Pons (tissue), 1 donor: ENCODE measurements around the gene FBXO10.
"Not testable (repeated sequence)": the region's sequence is repeated elsewhere in the genome, so short reads cannot be mapped to it uniquely, and the experiment has no call there.

Source experiments
- DNase-seq: peaks from one replicate; pipeline ENCODE4 v3.0.0-alpha.2; 2016; ENCODE audit warnings: low spot score

Gene FBXO10

GRCh38 chr9:37551468-37551867 is 24.7 kb downstream of the FBXO10 start:
- DNase-seq: no peak

DNA sequence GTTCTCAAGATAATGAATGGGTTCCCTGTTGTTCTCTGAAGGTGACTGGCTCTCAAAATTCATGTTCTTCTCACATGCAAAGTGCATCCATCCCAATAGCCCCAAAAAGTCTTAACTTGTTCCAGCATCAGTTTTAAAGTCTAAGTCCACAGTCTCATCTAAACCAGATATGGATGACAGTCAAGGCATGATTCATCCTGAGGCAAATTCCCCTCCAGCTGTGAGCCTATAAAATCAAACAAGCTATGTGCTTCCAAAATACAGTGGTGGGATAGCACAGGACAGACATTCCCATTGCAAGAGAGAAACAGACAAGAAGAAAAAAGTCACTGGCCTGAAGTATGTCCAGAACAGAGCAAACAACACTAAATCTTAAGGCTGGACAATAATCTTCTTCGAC is 25.4 kb downstream of the FBXO10 start:
- DNase-seq: no peak

DNA sequence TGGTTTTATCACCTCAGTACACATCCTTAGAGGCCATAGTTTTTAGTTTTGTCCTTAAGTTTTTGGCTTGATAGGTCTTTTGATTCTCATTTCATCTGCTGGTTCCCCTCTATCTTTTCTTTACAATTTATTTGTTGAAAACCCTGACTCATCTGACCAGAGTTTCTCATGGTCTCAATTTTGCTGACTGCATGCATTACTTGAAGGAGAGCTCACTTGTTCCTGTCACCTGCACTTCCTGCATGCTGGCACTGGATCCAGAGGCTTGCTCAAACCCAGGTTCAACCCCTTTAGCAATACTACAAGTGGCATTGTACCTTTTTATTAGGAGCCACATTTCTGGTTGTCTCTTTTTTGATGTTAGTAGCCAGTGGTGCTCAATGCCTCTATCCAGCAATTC is 26.7 kb downstream of the FBXO10 start:
- DNase-seq: no peak

DNA sequence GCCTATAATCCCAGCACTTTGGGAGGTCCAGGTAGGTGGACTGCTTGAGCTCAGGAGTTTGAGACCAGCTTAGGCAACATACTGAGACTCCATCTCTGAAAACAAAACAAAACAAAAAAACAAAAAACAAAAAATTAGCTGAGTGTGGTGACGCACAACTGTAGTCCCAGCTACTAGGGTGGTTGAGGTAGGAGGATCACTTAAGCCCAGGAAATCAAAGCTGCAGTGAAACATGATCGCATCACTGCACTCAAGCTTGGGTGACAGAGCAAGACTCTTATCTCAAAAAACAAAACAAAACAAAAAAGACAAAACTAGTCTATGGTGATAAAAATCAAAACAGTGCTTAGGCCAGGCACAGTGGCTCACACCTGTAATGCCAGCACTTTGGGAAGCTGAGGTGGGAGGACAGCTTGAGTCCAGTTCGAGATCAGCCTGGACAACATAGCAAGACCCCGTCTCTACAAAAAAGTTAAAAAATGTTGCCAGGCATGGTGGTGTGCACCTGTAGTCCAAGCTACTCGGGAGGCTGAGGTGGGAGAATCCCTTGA is 28.8 kb downstream of the FBXO10 start:
- no peak for DNase-seq

DNA sequence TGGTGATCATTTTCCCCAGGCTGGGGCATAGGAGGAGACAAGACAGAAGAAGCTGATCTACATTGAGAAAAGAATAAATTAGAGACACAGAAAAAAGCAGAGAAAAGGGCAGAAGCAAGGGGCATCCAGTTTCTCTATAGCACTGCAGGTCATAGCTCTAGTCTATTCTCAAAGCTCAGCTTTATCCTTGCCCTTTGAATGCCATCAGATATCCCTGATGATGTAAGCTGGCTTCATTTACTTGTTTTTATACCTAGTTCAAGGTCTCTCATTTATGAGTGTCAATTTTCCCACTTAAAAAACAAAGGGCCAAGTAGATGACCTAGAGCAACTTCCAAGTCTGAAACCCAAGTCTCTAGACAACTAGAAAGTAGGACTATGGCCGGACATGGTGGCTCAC is 32.7 kb downstream of the FBXO10 start:
- no peak for DNase-seq

DNA sequence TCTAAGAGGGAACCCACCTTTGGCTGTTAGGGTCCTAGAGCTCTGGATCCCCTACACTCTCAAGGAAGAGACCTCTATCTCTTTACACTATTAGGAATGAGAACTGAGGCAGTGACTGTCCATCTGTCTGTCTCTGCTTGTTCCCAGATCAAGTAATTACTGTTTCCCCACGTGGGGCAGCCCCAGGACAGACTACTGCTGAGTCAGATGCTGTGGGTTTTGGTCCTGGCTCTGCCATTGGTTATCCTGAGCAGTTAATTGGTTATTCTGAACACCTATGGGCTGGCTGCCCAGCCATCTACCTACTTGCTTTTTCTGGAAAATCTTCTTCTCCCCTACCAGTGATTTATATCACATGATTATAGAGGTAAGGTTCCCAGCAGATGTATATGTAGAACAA is 33.3 kb downstream of the FBXO10 start:
- no peak for DNase-seq

GRCh38 chr9:37542488-37542887 is 33.7 kb downstream of the FBXO10 start:
- DNase-seq: no peak

GRCh38 chr9:37541465-37541864 is 34.7 kb downstream of the FBXO10 start:
- DNase-seq: no peak

DNA sequence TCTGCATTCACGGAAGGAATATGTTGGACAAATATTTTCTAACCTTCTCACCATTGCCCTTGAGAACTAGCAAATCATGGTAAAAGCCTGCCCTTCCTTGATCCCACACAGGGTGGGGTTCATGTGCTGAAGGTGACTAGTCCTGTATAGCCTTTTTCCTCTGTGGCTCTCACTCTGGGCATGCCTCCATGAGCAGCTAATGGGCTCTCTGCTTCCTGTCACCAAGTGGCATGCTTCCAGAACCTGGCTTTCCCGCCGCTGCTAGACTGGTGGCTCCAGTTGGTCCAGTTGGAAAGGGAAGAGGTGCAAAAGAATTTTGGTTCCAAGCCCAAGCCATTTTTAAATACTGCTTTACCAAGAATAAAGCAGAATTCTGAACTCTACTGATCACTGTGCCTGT is 35.5 kb downstream of the FBXO10 start:
- DNase-seq: no peak

DNA sequence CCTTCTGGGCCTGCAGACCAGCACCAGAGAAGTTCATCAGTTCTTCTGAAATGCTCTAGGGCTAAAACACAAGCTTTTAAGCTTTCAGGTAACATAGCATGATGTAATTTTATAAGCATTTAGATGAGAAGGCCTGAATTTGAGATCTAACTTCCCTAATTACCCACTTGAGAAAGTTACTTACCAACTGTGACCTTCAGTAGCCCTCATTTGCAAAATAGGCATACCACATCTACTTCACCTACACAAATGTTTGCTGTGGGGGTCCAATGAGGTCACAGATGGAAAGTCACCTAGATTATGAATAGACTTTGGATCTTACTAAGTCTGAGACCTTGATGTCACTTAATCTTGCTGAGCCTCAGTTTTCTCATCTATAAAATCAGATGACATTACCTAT is 36.5 kb downstream of the FBXO10 start:
- no peak for DNase-seq

DNA sequence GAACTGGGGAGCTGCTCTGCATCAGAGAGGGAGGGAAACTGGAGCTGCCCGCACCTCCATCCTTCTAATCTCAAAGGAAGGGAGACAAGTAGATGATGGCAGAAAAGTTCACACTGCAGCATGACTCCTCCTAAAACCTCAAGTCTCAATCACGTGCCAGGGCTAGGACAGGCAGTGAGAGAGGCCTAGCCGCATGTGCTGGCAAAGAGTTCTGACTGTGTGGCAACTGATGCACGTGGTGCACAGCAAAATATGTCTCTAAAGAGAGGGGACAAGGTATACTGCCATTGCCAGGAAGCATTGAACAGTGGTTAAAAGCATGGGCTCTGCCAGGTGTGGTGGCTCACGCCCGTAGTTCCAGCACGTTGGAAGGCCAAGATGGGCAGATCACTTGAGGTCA is 38.1 kb downstream of the FBXO10 start:
- DNase-seq: no peak

- no peak for DNase-seq
Observed at GRCh38 chr9:37534901-37535300, 41.3 kb downstream of the FBXO10 start.

- DNase-seq: no peak
Observed at GRCh38 chr9:37534412-37534811, 41.8 kb downstream of the FBXO10 start.

DNA sequence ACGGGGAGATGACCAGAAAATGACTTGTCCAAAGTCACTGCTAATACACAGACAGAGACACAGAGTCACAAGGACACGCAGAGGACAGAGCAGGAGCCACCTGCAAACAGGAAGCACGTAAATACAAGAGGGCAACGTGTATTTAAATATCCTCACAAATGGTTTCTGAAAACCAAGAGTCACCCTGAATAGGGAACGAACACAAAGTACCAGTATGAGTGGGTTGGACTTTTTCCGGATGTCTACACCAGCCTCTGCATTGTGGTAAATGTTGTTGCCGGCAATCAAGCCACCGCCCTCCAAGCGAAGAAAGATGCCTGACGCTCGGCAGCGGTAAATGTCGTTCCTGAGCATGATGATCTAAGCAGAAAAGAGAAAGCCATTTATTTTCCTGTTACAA is 44.5 kb downstream of the FBXO10 start:
- DNase-seq: no peak

- DNase-seq: no peak
Observed at GRCh38 chr9:37528652-37529471, 47.3 kb downstream of the FBXO10 start.

DNA sequence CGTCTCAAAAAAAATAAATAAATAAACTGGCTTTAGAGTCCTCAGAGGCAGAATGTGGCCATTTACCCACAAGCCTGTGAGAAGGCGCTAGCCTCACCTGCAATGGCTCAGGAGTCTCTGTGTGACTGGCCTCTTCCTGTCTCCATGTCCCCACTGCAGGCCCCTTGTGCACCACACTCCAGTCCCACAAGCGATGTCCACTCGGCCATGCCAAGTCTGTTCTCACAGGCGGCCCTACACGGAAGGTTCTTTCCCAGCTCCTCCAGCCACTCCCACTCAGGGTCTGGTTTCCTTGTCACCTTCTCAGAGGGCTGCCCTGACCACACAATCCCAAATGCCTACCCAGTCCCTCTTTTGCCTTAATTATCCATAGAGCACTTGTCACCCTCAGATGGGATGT is 52.3 kb downstream of the FBXO10 start:
- DNase-seq: no peak

GRCh38 chr9:37522971-37523370 is 53.2 kb downstream of the FBXO10 start:
- no peak for DNase-seq

GRCh38 chr9:37521111-37521510 is 55.1 kb downstream of the FBXO10 start:
- DNase-seq: no peak

- DNase-seq: no peak
Observed at GRCh38 chr9:37520641-37521040, 55.5 kb downstream of the FBXO10 start.

- no peak for DNase-seq
Observed at GRCh38 chr9:37517923-37518322, 58.3 kb downstream of the FBXO10 start.

- no peak for DNase-seq
Observed at GRCh38 chr9:37515620-37516258, 60.4 kb downstream of the FBXO10 start.

DNA sequence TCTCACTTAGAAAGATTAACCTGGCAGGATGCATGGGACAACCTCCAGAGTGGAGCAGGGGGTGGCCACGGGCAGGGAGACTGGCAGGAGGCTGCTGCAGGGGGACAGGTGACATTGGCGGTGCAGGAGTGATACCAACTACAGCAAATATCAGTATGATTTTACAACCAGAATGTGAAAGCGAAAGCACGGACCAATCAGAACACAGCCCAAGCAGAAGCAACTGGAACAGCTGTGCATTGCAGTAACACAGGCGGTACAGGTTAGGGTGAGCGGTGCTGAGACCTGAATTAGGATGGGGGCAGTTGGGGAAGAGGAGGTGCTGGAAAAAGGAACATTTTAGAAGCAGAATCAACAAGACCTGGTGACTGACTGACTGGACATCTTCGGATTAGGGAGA is 61.2 kb downstream of the FBXO10 start:
- DNase-seq: no peak

- DNase-seq: not testable (repeated sequence)
Observed at GRCh38 chr9:37514415-37514814, 61.8 kb downstream of the FBXO10 start.

DNA sequence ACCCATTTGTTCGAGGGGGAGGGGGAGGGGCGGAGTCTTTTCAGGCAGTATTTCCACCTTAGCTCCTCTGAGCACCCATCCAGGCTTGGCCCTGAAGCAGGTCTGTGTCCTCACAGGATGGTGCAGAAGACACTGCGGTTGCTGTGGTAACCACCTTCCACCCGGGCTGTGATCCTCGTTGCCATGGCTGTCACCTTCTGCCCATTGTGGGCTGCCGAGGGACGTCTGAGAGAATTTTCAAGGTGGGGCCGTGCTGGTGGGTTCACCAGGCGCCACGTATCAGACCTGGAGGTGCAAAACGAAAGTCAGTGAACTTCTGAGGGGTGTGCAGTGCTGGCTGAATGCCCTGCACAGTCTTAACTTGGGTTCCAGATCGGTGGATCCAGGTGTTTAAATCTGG is 63.7 kb downstream of the FBXO10 start:
- no peak for DNase-seq
